Hematopoietic multipotent progenitor cell treated with erythropoietin and hydrocortisone succinate and interleukin-3 and kit ligand, for 17 days (in vitro differentiated cells): ENCODE results near the gene SELENBP1.
A peak's percentile ranks its signal among the peaks of the same experiment; 100 is the strongest.
"Not testable (repeated sequence)": the region's sequence is repeated elsewhere in the genome, so short reads cannot be mapped to it uniquely, and the experiment has no call there.

Experiments
- DNase-seq: peaks from one replicate; pipeline ENCODE4 v3.0.0-alpha.2; 2015; ENCODE audit warnings: low spot score

SELENBP1 gene

DNA sequence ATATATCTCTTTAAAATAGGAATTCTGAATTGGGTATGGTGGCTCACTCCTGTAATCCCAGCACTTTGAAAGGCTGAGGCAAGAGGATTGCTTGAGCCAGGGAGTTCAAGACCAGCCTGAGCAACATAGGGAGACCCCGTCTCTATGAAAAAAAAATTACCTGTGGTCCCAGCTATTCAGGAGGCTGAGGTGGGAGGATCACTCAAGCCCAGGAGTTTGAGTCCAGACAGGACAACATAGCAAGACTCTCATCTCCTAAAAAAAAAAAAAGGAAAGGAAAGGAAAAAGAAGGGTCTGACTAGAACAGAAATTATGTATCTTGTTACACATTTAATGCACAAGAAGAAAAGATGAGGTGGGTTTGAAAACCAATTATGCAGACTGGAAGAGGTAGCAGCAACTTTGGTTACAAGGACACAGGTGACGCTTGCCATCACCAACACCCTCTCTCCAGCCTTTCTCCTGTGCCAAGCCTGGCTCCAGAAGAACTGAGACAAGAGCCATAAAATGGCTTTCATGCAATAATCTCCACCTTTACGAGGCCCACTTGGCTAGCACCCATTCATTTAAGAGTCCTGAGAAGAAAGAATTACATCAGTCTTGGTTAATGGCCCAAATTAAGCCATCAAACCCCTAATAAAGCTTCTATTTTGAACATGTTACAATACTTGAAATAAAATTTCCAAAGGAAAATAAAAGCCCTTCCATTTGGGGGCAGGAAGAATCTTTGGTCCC lies 4.8 kb upstream of the SELENBP1 start:
- DNase-seq = no peak

GRCh38 chr1:151373196-151373595 lies 691 bp upstream of the SELENBP1 start:
- no peak for DNase-seq

DNA sequence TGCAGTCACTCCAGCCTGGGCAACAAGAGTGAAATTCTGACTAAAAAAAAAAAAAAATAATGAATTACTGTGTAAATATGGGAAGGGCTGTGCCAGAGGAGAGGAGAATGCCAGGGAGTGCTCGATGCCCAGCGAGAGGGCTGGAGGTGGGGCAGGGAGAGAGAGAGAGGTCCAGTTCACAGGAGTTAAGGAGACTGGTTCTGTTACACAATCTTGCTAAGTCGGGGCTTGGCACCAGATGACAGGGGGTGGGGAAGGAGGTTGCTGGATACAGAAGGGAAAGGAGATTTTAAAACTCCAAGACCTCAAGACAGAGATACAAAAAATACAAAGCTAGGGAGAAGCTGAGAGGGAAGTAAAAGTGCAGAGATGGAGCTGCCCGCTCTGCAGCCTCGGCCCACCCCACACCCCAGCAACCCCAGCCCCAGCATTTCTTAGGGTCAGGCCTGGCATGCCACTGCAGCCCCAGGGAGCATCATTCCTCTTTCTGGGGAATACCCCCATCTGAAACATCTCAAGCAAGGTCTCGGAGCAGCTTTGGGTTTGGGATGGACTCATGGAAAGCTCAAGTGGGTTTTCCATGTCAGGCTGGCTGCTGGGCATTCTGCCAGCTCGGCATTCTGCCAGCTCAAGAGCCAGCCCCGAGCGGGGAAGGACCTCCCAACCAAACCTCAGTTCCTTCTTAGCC lies 991 bp downstream of the SELENBP1 start:
- peak; percentile 93 for DNase-seq

- peak; percentile 91 for DNase-seq
Measured at GRCh38 chr1:151370211-151370911, 2.1 kb downstream of the SELENBP1 start.

GRCh38 chr1:151369621-151370048 lies 2.9 kb downstream of the SELENBP1 start:
- peak; percentile 34 for DNase-seq

DNA sequence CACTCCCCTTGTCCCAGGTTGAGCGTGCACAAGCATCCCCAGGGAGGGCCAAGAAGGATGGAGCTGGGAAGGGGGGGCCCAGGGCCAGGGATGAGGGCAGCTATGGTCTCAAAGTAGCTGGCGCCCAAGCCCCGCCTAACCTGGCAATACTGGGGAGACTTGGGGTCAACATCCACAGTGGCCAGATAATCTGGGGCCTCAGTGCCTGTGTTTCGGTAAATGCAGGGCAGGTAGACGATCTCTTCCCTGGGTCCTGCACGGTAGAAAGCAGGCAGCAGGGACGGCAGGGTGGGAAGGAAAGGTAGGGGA lies 3.2 kb downstream of the SELENBP1 start:
- no peak for DNase-seq

DNA sequence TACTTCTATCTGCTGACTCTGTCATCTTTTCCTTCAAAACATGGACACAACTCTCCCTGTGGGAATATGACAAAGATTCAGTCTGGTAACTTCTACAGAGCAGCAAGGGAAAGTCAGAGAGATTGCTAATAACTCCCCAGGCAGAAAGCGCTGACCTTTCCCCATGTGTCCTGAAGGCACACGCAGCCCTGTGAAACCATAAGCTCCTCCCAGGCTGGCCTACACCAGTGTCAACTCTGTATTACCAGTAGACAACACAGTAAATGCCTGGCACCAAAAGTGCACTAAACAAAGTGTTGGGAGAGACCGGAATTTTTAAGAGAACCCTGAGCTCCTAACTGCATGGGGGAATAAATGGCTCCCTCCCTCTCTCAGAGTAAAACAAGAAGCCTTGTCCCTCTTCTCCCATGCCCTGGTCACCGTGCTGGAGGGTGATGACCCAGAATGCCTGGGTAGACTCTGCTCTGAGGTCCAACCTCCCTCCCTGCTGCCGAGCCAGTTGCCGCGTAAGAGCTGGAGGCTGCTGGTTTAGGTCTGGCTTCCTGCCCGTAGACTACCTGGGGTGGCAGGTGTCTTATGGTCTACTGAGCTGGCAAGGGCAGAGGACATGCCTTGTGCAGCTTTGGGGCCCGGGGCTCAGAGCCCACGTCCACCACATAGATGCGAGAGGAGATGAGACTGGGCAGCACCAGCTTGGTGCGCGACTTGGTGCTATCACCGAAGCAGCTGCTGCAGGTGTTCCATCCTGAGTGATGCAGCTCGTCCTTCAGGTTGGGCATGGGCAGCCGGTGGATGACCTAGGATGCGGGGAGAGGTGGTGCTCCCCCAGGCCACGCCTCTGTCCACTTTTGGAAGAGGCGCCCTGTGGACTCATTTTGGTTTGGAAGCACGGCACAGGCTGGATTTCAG lies 3.9 kb downstream of the SELENBP1 start:
- DNase-seq = peak; percentile 35

DNA sequence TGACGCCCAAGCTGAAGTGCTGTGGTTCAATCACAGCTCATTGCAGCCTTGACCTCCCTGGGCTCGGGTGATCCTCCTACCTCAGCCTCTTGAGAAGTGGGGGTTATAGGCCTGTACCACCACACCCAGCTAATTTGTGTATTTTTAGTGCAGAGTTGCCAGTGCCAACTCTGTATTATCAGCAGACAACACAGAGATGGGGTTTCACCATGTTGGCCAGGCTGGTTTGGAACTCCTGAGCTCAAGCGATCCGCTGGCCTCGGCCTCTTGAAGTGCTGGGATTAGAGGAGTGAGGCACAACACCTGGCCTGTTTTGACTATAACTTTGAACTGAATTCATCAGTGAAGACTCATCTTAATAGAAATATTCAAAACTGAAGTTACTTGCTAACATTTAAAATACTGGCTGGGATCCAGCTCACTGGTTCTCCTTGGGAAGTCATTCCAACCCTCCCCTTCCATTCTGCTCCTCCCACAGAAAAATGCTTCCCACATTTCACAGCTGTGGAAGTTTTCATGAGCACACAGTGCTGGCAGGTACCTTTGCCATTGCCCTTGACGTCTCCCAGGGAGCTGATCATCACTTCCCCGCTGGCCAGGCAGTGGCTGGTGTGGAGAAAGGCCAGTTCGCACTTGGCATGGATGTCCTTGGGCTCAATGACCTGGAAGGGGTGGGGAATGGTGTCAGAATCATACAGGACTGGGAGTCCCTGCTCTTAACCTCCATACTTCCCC lies 4.7 kb downstream of the SELENBP1 start:
- peak; percentile 67 for DNase-seq

GRCh38 chr1:151364996-151365395 lies 7.5 kb downstream of the SELENBP1 start:
- no peak for DNase-seq

- no peak for DNase-seq
Measured at GRCh38 chr1:151362308-151363155, 10.0 kb downstream of the SELENBP1 start.

DNA sequence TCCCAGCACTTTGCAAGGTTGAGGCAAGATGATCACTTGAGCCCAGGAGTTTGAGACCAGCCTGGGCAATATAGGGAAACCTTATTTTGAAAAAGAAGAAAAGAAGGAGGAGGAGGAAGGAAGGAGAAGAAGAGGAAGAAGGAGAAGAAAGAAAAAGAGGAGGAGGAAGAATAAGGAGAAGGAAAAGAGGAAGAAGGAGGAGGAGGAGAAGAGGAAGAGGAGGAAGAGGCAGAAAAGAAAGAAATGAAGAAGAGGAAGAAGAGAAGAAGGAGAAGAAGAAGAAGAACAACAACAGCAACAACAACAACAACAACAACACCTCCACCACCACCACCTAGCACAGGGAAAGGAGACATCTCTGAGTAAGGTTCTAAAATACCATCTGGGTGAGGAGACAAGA lies 10.6 kb downstream of the SELENBP1 start:
- DNase-seq = no peak

GRCh38 chr1:151356696-151357095 lies 15.8 kb downstream of the SELENBP1 start:
- DNase-seq = no peak

DNA sequence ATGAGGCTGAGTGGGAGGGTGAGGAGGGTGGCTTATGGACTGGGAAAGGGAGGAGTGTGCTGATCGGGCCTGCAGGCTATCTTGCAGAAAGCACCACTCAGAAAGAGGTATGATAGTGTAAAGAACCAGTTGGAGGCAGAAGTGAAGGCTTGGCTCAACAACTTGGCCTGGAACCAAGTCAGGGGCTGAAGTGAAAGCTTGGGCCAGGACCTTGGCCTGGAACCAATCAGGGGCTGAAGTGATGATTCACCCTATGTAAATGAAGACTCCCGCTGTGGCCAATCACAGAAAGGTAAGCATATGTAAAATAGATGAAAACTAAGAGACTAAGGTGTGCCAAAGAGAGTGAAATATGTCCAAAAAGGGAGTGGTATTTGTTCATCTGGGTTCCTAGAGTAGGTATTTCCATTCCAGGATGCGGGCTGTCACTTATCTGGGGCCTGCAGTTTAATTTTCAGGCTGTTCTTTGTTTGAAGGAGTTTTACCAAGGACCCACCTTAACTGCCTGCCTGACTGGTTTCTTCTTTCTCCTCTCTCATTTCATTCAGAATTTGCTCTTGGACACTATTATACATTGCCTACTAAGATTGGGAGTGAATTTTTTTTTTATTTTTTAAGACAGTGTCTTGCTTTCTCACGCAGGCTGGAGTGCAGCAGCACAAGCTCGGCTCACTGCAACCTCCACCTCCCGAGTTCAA lies 20.3 kb downstream of the SELENBP1 start:
- DNase-seq = peak; percentile 79

DNA sequence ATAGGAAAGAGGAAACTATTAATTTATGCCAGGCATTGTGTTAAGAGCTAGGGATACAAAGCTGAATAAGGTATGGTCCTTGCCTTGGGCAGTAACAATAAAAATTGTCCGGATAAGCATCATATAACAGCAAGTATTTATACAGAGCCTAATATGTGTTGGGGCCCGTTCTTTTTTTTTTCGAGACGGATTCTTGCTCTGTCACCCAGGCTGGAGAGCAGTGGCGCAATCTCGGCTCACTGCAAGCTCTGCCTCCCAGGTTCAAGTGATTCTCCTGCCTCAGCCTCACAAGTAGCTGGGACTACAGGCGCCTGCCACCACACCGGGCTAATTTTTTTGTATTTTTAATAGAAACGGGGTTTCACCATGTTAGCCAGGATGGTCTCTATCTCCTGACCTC lies 22.2 kb downstream of the SELENBP1 start:
- DNase-seq = not testable (repeated sequence)

DNA sequence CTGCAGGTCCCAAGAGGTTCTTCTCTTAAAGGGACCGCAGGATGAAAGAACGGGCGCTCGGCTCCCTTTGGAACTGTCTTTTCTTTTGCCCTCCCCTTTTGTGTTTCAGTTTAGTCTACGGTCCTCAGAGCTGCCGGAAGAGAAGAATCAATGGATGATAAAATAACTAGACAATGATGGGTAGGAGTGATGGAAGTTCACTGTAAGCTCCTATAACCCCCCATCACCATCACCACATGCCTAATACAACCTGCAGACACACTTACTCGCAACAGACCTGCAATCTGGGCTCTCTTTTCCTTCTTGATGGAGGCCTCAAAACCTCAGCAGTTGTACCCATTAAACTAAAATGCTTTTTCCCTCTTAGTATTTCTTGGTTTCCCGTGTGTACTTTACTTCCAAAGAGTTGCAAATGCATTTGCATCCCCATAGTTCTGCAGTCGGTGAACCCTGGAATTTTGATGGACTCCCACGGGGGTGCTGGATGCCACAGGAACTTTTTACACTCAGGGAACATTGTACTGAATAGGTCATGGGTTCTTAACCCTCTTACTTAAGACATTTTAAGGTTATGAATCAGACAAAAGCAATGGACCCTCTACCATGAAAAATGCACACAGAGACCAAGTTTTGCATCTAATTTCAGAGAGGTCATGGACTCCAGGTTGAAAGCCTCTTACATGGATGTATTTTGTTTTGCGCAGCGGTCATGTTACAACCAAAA lies 24.8 kb downstream of the SELENBP1 start:
- no peak for DNase-seq

DNA sequence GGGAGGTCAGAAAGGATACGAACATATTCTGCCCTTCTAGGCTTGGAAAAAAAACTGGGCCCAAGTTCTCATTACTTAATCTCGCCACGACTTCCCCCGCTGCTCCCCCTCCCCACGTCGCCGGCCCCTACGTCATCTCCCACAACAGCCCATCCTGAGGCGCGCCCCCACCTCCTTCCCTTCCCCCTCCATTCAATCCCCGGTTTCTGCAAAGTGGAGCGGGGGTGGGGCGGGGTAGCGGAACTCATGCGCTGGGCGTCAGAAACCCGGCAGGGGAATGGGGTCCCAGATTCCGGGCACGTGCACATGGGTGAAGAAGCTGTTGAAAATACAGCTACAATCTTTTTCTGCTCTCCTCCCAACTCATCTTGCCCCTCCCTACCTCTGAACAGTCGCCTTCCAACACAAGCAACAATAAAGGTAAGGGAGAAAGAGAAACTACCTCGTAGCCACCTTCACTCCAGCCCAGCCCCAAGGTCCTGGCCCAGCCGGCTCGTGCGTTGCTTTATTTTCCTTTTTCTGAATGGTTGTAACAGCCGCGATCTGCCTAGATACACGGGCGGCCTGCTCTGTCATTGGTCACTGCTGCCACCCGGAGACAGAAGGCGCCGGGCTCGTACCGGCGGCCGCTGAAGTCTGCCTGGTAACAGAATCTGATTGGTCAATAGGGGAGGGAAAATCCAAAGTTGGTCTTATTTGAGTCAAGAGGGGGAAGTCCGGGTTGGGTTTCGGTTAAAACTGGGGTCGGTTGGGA lies 25.6 kb downstream of the SELENBP1 start, which contains the start of gene RFX5:
Gene RFX5, minus strand, starts transcription at position 484 of the 754 bp plus-strand sequence. CDS start 932 bp downstream, outside the sequence.
- DNase-seq = peak; percentile 96

GRCh38 chr1:151346082-151346768 lies 26.3 kb downstream of the SELENBP1 start:
- peak; percentile 35 for DNase-seq

GRCh38 chr1:151344291-151344690 lies 28.2 kb downstream of the SELENBP1 start:
- DNase-seq = no peak
